GM20000 (cell line): ENCODE data around the gene ZFYVE16.
A peak's percentile ranks its signal among the peaks of the same experiment; 100 is the strongest.
"Not testable (repeated sequence)": the region's sequence is repeated elsewhere in the genome, so short reads cannot be mapped to it uniquely, and the experiment has no call there.

Source experiments
- DNase-seq: peaks from one replicate; pipeline ENCODE4 v3.0.0; 2012; ENCODE audit warnings: low spot score
- CTCF ChIP-seq: IDR thresholded peaks from 2 replicates; pipeline ENCODE4 v1.5.1; 2012; ENCODE audit warnings: mild to moderate bottlenecking, control low read depth; ENCODE audit errors: extremely low read depth, missing control alignments

Gene ZFYVE16

GRCh38 chr5:80374188-80374587 is 33.7 kb upstream of the ZFYVE16 start:
- DNase-seq, result no peak
- TF ChIP-seq CTCF, result no peak

- no peak for DNase-seq
- no peak for TF ChIP-seq CTCF
These were observed 31.3 kb upstream of the ZFYVE16 start for GRCh38 chr5:80376557-80376956.

GRCh38 chr5:80382488-80382887 is 25.4 kb upstream of the ZFYVE16 start:
- no peak for DNase-seq
- TF ChIP-seq CTCF, result no peak

GRCh38 chr5:80387063-80387768 is 20.6 kb upstream of the ZFYVE16 start:
- DNase-seq, result no peak
- TF ChIP-seq CTCF, result no peak

GRCh38 chr5:80389580-80389979 is 18.3 kb upstream of the ZFYVE16 start:
- no peak for TF ChIP-seq CTCF
- DNase-seq, result no peak

GRCh38 chr5:80390413-80390812 is 17.5 kb upstream of the ZFYVE16 start:
- not testable (repeated sequence) for DNase-seq

- DNase-seq, result not testable (repeated sequence)
These were observed 16.6 kb upstream of the ZFYVE16 start for GRCh38 chr5:80391267-80391666.

GRCh38 chr5:80399526-80400239 is 8.2 kb upstream of the ZFYVE16 start:
- DNase-seq, result peak; percentile 32
- no peak for TF ChIP-seq CTCF

- not testable (repeated sequence) for DNase-seq
These were observed 7.5 kb upstream of the ZFYVE16 start for GRCh38 chr5:80400368-80400767.
